Muscle of back (tissue), 13 donors: ENCODE data around the gene LOXL1. TPM values are rescaled to one million over a fixed set of nuclear protein-coding genes. Genes with fewer than 3 reads are reported as not detected.

Source experiments
- DNase-seq, 3 donors: peaks; one replicate each; pipeline versions ENCODE4 v3.0.0 to v3.0.0-alpha.2; 2013
- long read RNA-seq, 9 donors: transcript quantifications; one replicate each; lab custom pipeline, GENCODE V29; 2026
- polyA plus RNA-seq, 10 donors: library from polyadenylated mRNA; unstranded; fragments of 120-200 nt; gene quantifications; one replicate each; pipeline ENCODE4 v1.2.1, GENCODE V29; 2013; ENCODE audit not compliant: insufficient read length in 10 of 10

The LOXL1 gene, protein sequence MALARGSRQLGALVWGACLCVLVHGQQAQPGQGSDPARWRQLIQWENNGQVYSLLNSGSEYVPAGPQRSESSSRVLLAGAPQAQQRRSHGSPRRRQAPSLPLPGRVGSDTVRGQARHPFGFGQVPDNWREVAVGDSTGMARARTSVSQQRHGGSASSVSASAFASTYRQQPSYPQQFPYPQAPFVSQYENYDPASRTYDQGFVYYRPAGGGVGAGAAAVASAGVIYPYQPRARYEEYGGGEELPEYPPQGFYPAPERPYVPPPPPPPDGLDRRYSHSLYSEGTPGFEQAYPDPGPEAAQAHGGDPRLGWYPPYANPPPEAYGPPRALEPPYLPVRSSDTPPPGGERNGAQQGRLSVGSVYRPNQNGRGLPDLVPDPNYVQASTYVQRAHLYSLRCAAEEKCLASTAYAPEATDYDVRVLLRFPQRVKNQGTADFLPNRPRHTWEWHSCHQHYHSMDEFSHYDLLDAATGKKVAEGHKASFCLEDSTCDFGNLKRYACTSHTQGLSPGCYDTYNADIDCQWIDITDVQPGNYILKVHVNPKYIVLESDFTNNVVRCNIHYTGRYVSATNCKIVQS
- 10 to 100 TPM; 26.3 to 57.9 (median 34.6) TPM for polyA plus RNA-seq
- long read RNA-seq, donor 1, transcript LOXL1-201 (7 exons, 2,351 nt): major isoform, 6 of 6 reads
- long read RNA-seq, donor 1, partial matches to known transcripts: 0 of 6 reads
- long read RNA-seq, donor 1, other reads (novel, unspliced or antisense): 0 of 6 reads
- long read RNA-seq, donor 2, transcript LOXL1-201 (7 exons, 2,351 nt): major isoform, 5 of 5 reads
- long read RNA-seq, donor 2, partial matches to known transcripts: 0 of 5 reads
- long read RNA-seq, donor 2, other reads (novel, unspliced or antisense): 0 of 5 reads
- long read RNA-seq, donor 3: 0 reads
- long read RNA-seq, donor 4, transcript LOXL1-201 (7 exons, 2,351 nt): major isoform, 5 of 5 reads
- long read RNA-seq, donor 4, partial matches to known transcripts: 0 of 5 reads
- long read RNA-seq, donor 4, other reads (novel, unspliced or antisense): 0 of 5 reads
- long read RNA-seq, donor 5, partial matches to known transcripts: 0 of 4 reads
- long read RNA-seq, donor 5, other reads (novel, unspliced or antisense): 0 of 4 reads
- long read RNA-seq, donor 6, transcript LOXL1-201 (7 exons, 2,351 nt): major isoform, 8 of 8 reads
- long read RNA-seq, donor 6, partial matches to known transcripts: 0 of 8 reads
- long read RNA-seq, donor 6, other reads (novel, unspliced or antisense): 0 of 8 reads
- long read RNA-seq, donor 7, transcript LOXL1-201 (7 exons, 2,351 nt): major isoform, 5 of 6 reads
- long read RNA-seq, donor 7, partial matches to known transcripts: 0 of 6 reads
- long read RNA-seq, donor 7, other reads (novel, unspliced or antisense): 0 of 6 reads
- long read RNA-seq, donor 8, transcript LOXL1-201 (7 exons, 2,351 nt): major isoform, 7 of 7 reads
- long read RNA-seq, donor 8, partial matches to known transcripts: 0 of 7 reads
- long read RNA-seq, donor 8, other reads (novel, unspliced or antisense): 0 of 7 reads
- long read RNA-seq, donor 9, transcript LOXL1-201 (7 exons, 2,351 nt): major isoform, 7 of 8 reads
- long read RNA-seq, donor 9, partial matches to known transcripts: 0 of 8 reads
- long read RNA-seq, donor 9, other reads (novel, unspliced or antisense): 0 of 8 reads

DNA sequence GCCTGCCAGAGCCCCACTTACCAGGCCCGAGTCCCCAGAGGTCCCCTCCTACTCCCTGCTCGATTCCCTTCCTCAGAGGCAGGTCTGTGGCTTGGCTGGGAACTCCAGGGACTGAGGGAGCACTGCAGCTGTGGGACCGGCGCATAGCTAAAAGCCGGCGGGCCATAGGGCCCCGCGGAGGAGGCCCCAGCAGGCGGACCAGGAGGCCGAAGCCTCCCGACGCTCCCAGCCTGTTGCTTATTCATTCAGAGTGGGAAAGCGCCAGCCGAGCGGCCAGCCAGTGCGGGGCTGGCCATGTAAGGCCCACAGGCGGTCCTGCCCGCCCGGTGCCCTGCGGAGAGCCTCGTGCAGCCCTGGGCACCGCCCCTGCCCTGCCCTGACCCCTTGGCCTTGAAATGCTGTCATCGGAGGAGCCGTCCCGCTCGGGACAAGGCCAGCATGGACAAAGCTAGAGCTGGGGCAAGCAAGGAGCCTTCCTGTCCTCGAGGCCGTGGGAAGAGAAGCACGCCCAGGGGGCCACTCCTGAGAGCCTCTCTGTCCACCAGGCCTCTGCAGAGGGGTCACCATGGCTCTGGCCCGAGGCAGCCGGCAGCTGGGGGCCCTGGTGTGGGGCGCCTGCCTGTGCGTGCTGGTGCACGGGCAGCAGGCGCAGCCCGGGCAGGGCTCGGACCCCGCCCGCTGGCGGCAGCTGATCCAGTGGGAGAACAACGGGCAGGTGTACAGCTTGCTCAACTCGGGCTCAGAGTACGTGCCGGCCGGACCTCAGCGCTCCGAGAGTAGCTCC, at the start of gene LOXL1:
Gene LOXL1, plus strand, starts transcription at position 244 of the 784 bp plus-strand sequence. Its CDS starts 322 bp downstream, at position 566.
- peak; percentile 78 to 92 (median 84) for DNase-seq

DNA sequence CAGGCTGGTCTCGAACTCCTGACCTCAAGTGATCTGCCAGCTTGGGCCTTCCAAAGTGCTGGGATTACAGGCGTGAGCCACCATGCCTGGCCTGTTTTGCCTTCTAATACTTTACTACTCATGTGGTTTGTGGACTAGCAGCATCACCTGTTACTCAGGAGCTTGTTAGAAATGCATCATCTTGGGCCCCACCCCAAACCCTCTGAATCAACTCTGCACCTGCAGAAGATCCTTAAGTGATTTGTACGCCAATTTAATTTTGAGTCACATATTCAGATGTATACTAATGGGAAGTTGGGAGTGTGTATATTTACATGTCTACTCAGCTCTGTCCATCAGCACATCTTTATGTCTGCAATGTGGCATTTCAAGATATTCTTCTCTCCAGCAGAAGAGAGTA, 46.8 kb upstream of the LOXL1 start:
- DNase-seq: no peak

DNA sequence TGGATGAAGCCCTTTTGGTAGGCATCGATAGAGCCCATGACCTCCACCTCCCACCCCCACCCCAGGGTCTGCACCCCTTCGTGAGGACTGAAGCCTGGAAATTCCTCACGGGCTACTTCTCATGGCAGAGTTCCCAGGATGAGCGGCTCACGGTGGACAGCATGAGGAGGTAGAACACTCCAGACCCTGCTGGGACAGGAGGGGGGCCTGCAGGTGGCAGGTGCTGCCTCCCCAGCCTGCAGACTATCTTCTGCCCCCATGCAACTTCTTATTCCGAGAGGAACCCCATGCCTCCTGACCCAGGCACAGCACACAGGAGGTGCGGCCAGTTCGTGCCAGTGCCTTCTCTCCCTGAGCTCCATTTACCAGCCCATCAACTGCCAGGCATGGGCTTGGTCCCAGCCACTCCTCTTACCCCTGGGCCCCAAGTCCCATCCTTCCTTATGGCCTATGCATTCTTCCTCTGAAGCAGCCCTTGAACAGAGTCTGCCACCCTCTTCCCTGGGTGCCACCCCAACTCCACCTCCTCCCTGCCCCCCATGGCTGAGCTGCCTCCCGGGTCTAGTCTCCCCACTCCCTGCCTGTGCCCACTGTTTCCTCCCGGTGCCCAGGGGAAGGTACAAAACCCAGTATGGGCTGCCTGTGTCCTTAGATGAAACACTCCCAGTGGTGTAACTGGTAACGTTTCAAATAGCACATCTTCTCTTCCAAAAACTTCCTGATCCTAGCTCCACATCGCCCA, 44.5 kb upstream of the LOXL1 start:
- DNase-seq: no peak

DNA sequence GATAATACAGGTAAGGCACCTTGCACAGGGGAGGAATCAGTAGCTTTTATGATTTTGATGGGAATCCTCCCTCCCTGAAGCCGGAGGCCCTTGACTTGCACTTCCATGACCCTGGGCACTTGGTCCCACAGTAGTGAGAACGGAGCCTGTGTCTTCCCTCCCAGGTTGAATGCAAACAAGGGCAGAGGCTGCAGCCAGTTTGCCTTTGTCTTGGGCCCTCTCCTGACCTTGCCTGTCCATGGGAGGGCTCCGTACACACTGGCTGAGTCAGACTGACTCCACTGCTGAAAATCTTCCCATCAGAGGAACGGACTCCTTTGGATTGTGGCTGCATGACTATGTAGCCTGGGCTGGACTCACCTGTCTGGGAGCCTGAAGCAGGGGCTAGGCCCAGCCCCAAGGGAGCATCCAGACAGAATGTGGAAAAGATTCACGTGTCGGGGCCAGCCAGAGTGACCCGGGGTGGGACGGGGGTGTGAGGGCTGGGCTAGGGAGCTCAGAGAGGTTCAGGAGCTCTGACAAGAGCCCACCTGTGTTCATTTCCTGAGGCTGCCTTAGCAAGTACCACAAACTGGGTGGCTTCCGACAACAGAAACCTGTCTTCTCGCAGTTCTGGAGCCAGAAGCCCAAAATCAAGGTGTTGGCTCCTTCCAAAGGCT, 43.4 kb upstream of the LOXL1 start:
- DNase-seq: no peak

DNA sequence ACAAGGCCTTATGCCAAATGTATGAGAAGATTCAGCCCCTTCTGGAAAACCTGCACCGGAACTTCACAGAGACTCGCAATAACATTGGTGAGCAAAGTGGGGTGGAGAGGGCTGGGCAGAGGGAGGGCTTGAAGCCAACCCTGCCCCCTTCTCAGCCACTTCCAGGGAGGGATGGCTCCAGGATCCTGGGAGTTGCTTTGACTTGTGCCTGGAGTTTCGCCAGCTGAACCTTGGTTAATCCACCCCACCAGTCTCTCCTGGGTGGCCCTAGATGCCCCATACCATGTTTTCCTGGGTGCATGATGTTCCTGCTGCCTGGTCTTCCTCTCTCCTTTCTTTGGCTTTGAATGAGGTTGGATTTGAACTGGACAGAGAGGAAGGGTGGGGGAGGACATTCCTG, 42.1 kb upstream of the LOXL1 start:
- DNase-seq: no peak

DNA sequence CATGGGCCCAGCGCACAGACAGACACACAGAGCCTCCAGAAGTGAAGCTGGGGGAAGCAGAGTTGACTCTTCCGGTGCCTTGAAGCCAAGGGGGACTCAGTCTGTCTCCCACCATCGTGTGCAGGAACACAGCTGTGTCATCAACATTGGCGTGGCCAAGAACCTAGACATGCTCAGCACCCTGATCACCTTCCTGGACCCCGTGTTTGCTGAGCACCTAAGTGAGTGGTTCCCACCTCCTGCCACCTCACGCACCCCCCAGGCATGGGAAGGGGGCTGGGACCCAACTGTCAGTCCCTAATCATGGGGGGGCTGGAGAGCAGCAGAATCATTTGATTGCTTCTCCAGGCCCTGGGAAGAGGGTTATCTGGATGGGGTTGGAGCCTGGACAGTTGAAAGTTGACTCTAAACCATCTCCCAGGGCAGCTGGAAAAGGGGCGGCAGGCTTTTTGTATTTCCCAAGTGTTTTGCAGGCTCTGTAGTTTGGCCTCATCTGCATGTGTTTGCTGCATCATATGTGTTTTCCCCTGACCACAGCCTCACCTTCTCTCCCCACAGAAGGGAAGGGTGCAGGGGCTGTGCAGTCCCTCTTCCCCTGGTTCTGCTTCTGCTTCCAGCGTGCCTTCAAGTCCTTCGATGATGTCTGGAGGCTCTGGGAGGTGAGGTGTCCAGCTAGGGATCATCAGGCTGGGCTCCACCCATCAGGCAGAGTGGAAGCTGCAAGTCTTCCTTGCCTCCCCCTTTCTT, 40.1 kb upstream of the LOXL1 start:
- no peak for DNase-seq

DNA sequence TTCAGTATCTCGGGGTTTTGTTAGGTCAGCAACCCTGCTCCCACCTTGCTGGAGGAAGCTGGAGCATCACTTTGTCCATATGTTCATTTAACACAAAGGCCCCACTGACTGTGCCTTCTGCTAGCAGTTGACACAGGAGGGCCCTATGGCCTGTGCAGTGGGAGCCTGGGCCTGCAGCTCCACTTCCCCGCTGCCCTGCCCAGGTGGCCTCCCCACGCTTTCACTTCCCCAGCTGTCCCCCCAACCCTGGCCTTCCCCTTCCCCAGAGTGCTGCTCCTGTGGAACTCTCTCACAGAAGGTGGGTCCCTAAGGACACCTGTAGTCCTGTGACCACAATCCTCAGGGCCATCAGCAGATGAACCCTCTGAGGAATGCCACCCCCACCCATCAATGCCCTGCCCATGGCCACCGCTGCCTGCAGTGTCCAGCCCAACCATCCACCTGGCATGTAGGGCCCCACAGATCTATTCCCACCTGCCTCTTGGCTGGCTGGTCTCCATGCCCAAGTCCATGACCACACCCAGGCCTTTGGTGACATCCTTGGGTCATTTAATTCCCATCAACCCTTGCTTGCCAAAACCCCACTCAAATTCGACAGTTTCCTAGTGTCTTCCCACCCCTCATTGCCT, 39.4 kb upstream of the LOXL1 start:
- no peak for DNase-seq

DNA sequence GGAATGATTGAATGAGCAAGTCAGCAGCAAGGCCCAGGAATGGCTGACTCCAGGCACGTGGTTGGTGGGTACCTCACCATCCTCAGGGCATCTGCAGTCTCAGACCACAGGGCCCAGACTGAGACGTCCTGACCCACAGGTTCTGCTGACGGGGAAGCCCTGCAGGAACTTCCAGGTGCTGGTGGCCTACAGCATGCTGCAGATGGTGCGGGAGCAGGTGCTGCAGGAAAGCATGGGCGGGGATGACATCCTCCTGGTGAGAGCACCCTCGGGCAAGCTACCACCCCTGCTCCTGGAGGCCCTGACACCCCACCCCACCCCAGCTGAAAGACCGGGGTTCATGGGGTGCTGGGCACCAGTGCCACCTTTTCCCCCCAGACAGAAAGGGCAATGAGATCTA, 38.8 kb upstream of the LOXL1 start:
- DNase-seq: no peak

DNA sequence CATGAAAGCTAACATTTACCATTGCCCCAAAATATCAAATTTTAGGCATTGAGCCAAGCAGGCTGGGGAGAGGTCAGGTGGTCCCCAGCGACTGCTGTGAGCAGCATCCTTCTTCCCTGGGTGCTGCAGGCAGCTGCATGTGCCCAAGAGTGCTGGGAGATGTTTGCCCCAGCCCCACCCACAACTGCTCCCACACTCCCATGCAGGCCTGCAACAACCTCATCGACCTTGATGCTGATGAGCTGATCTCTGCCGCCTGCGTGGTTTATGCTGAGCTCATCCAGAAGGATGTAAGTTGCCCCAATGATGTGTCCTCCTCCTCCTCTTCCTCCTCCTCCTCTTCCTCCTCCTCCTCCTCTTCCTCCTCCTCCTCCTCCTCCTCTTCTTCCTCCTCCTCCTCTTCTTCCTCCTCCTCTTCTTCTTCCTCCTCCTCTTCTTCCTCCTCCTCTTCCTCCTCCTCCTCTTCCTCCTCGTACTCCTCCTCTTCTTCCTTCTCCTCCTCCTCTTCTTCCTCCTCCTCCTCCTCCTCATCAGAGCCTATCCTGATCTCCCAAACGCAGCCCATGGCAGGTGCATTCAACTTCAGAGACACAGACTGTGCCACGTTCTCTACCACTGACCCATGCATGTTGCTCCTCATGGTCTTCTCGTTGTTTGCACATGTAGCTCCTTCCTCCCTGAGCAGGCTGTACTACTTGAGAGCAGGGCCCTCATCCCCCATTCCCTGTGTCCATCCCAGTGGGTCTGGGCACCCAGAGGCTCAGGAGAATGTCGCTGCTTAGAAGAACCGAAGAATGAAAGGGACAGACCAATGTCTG, 37.8 kb upstream of the LOXL1 start:
- DNase-seq: no peak

DNA sequence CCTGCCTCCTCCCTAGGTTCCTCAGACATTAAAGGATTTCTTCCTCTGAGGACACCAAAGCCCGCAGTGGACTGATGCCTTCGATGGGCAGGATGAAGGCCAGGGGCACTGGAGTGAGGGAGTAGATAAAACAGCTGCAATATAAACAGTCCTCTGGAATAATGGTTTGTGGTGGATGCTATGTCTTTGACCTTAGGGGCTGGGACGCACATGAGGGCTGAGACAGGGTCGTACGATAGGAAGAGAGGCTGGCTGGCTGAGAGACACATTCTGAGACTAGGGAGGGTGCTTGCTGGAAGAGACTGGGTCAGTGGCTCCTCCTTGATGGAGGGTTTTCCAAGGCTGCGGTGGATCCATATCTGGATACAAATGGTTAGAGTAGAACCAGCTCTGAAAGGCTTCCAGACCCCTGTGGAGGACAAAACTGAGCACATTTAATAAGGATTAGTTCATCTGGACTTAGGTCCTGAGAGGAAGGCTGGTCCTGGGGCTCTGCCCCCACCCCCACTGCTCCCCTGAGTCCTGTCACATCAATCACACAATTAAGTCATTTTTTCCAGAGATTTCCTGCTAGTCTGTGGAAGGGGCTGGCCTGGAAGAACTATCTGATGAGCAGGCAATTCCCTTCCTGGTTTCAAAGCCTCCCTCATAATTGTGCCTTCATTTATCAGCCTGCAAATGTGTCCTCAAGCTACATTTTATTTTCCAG, 37.1 kb upstream of the LOXL1 start:
- no peak for DNase-seq

DNA sequence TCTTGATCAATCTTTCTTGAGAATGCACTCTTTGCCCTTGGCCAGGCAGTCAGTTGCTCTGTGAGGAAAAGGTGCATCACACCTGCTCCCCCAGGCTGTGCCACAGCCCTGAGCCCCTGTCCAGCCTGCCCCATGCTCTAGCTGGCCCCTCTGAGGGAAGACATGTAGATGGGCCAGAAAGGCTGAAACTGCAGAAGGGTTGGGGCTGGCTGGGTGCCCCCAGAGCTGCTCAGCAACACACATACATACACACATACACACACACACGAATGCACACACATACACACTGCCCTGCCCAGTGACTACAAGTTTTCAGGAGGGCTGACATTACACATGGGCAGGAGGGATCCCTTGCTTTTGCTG, 36.5 kb upstream of the LOXL1 start:
- no peak for DNase-seq

DNA sequence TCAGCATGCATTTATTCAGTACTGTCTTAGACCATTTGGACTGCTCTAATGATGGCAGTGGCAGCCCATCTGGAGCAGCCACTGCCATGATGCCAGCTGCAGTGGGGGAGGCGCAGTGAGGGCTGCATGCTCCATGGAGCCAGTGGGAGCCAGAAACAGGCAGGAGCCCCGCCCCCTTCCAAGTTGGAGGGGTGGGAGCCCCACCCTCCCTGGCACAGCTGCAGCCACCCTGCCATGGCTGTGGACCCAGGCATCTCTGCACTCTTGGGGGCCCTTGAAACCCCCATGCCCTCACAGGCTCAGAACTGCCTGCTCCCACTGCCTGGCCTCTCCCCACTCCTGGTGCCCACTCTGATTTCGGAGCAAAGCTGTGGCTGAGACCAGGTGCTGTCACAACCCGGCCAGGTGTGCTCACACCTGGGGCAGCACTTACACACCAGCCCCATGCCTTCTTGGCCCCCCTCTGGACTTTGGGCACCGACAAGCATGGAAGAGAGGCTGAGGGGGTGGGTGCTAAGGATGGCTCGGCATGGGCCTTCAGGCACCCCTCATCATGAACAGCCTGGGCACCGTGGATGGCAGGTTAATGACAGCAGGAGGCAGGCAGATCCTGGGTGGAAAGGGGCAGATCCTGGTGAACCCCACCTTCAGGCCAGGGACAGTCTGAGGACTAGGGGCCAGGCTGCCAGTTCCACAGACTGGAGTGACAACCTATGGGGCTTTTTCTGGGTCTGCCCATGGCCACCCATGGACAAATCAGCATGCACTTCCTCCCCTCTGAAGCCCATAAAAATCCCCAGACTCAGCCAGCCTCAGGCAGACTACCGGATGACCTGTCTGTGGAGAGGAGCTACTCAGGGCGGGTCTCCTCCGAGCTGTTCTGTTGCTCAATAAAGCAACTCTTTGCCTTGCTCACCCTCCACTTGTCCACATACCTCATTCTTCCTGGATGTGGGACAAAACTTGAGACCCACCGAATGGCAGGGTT, 34.6 kb upstream of the LOXL1 start:
- no peak for DNase-seq

DNA sequence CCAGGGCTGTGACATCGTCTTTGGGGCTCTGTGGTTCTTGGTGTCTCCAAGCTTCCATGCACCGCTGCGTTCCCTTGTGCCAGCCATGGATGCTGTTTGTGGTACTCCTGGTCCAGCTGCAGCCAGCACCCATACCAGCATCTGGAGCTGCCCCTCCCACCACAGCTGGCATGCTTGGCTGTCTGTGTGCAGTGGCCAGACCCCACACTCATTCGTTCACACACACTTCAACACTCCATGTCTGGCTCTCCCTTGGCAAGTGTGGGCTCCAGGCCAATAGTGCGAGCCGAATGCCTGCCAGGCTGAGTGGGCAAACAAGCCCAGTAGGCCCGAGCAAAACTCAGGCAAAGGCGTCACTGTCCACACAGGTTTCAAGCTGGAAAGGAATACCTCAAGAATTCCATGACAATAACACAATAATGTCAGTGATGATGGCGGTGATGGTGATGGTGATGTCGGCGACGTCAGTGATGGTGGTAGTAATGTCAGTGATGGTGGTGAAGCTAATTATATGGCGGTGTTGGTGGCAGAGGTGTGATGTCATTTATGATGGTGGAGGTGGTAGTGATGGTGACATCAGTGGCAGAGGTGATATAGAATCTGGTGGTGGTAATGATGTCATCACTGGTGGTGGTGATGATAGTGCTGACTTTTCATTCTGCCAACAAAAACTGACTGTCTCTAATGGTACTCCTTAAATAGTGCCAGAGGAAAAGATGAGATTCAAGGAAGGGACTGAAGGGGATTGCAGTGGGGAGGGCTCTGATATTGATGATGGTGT, 33.6 kb upstream of the LOXL1 start:
- DNase-seq: no peak
